ENCODE measurements around the gene EPHB1. TPM values are rescaled to one million over a fixed set of nuclear protein-coding genes. Genes with fewer than 3 reads are reported as not detected.

Gene EPHB1
- total and polyA plus RNA-seq, 2 experiments from 2014 or later: 0.45 to 1.7 TPM

GRCh38 chr3:135087782-135088181, 292.7 kb downstream of the EPHB1 start:
- Histone ChIP-seq H3K9me3 (ENCODE audit: low read depth) (no peaks in the 10 kb centered on the region), H3K4me3 (no peak overlapping the region), H3K4me1 (ENCODE audit: low read depth) (no peaks in the 10 kb centered on the region), H3K36me3 (no peaks in the 10 kb centered on the region), H3K27me3 (peaks cover 9% of the 10 kb centered on the region), H3K27ac (no peak overlapping the region)
- DNase-seq (ENCODE audit: low read depth in 1 of 2, low spot score in 1 of 2): no peak
- TF ChIP-seq CTCF (IDR thresholded peaks at IDR 0.05; ENCODE audit: low read depth, low read length): no peak

GRCh38 chr3:135089451-135089850, 294.4 kb downstream of the EPHB1 start:
- peaks cover 5% of the 10 kb centered on the region for H3K27me3 ChIP-seq
- no peak for TF ChIP-seq CTCF (IDR thresholded peaks at IDR 0.05; ENCODE audit: low read depth, low read length)
- no peak overlapping the region for H3K4me3 ChIP-seq
- DNase-seq (ENCODE audit: low read depth in 1 of 2, low spot score in 1 of 2): no peak
- H3K9me3 ChIP-seq (ENCODE audit: low read depth): no peaks in the 10 kb centered on the region
- no peak overlapping the region for H3K27ac ChIP-seq
- no peaks in the 10 kb centered on the region for H3K4me1 ChIP-seq (ENCODE audit: low read depth)
- no peaks in the 10 kb centered on the region for H3K36me3 ChIP-seq

- Histone ChIP-seq H3K27me3 (peaks cover 5% of the 10 kb centered on the region), H3K27ac (no peak overlapping the region), H3K9me3 (ENCODE audit: low read depth) (no peaks in the 10 kb centered on the region), H3K4me3 (no peak overlapping the region), H3K4me1 (ENCODE audit: low read depth) (no peaks in the 10 kb centered on the region), H3K36me3 (no peaks in the 10 kb centered on the region)
- no peak for DNase-seq (ENCODE audit: low read depth in 1 of 2, low spot score in 1 of 2)
- TF ChIP-seq CTCF (IDR thresholded peaks at IDR 0.05; ENCODE audit: low read depth, low read length): no peak
Observed at GRCh38 chr3:135090020-135090717, 295.1 kb downstream of the EPHB1 start.

- Histone ChIP-seq H3K9me3 (ENCODE audit: low read depth) (no peaks in the 10 kb centered on the region), H3K27me3 (peaks cover 5% of the 10 kb centered on the region), H3K27ac (no peak overlapping the region), H3K4me3 (no peak overlapping the region), H3K4me1 (ENCODE audit: low read depth) (no peaks in the 10 kb centered on the region), H3K36me3 (no peaks in the 10 kb centered on the region)
- no peak for TF ChIP-seq CTCF (IDR thresholded peaks at IDR 0.05; ENCODE audit: low read depth, low read length)
- no peak for DNase-seq (ENCODE audit: low read depth in 1 of 2, low spot score in 1 of 2)
Observed at GRCh38 chr3:135091946-135092345, 296.9 kb downstream of the EPHB1 start.

- H3K27me3 ChIP-seq: no peaks in the 10 kb centered on the region
- TF ChIP-seq CTCF (IDR thresholded peaks at IDR 0.05; ENCODE audit: low read depth, low read length): no peak
- H3K4me3 ChIP-seq: no peak overlapping the region
- no peak overlapping the region for H3K27ac ChIP-seq
- H3K36me3 ChIP-seq: no peaks in the 10 kb centered on the region
- no peaks in the 10 kb centered on the region for H3K9me3 ChIP-seq (ENCODE audit: low read depth)
- no peaks in the 10 kb centered on the region for H3K4me1 ChIP-seq (ENCODE audit: low read depth)
- no peak for DNase-seq (ENCODE audit: low read depth in 1 of 2, low spot score in 1 of 2)
Observed at GRCh38 chr3:135093121-135093520, 298.1 kb downstream of the EPHB1 start.

Data from cardiac muscle cell (in vitro differentiated cells and primary cell).